Measurements from ENCODE around the gene CAMK1G.

Gene CAMK1G

DNA sequence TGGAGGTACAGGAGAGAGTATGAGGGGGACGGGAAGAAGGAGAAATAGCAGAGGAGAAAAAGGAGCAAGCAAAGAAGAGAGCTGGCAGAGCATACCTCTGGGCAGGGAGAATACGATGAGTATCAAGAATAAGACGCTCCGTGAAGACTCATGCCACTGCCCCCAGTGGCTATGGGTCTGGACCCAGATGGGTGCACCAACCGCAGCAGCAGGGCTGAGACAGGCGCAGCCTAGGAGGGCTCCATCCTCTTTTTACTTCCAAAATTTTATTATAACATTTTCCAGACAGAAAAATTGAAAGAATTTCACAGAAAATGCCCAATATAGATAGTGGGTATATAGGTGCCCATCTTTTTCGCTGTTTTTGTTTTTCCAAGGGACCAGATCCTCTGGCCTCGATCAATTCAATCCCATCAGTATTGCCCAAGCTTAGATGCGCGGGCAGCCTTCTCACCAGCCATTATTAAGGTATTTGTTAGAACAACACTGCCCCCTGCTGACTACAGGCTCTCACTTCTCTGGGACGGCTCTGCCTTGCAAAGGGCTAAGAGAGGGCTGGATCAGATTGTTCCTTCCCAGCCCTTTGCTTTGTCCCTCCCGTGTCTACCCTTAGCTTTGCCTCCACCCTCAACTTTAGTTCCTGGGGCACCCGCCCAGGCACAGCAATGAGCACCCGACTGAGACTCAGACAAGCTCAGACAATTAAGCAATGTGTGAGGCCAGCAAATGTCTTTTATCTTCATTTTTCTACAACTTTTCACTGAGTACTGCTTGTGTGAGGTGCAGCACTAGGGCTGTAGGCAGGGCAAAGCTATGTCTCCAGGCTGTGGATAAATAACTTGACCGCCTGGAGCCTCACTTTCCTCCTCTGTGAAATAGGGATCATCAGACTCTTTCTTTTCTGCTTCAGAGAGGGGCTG lies 17.5 kb upstream of the CAMK1G start:
- WGBS (ENCODE audit: insufficient coverage), result 36% methylated on average over 9 of the region's 15 CpGs

DNA sequence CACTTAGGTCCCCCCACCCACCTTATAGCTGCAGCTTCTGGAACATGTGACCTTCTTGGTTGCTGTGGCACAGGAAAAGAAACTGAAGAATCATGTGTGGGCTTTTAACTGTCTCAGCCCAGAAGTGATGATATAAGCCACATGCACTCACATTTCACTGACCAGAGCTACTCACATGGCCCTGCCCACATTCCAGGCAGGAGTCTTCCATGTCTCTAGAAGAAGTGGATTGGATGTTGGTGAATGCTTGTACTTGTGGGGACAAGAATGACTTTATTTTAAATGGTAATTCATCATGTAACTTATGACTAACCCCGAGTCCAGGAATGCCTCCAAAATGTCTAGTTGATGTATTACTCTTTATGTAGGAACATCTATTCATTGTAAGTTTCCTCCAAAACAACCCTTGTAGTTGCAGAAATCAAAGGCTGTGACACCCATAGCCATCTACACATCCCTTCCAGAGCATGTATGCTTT lies 15.8 kb upstream of the CAMK1G start:
- Histone ChIP-seq H3K27ac (ENCODE audit: insufficient read depth in 1 of 2, low read depth in 1 of 2, low read length in 2 of 2, poor library complexity in 1 of 2, severe bottlenecking in 2 of 2) (no peak overlapping the region), H3K36me3 (ENCODE audit: control insufficient read depth in 4 of 4, insufficient read depth in 4 of 4, low read length in 3 of 4) (no peaks in the 10 kb centered on the region), H3K9me3 (ENCODE audit: control extremely low read depth in 1 of 5, control insufficient read depth in 4 of 5, insufficient read depth in 2 of 5, low read depth in 1 of 5, low read length in 4 of 5) (no peaks in the 10 kb centered on the region), H3K4me3 (ENCODE audit: control insufficient read depth in 1 of 7, extremely low read depth in 1 of 7, insufficient read depth in 4 of 7, low read depth in 2 of 7, low read length in 6 of 7) (no peak overlapping the region), H3K4me1 (ENCODE audit: control extremely low read depth in 1 of 4, control insufficient read depth in 4 of 4, insufficient read depth in 4 of 4, low read length in 3 of 4) (no peaks in the 10 kb centered on the region), H3K27me3 (replicated peaks in 2 of 5; ENCODE audit: control insufficient read depth in 4 of 5, insufficient read depth in 5 of 5, low read length in 4 of 5) (peaks cover 0 to 17% (median 8%) of the 10 kb centered on the region in 5 experiments)
- WGBS (ENCODE audit: insufficient coverage), result no CpG with 5 or more reads among the region's 1 CpG
- DNase-seq, result peak in 1 of 3 donors; percentile 12
- ChIA-PET POLR2A (no interaction called here), CTCF (interaction anchor here (0.9 to 3.8 kb wide), 13 partner anchors 8 to 365 kb away, joined by 3 to 19 read pairs (median 5); partner anchors contain the start of gene CAMK1G)

More for the DNA sequence above, 17.5 kb upstream of the CAMK1G start:
- Histone ChIP-seq H3K4me3 (ENCODE audit: control insufficient read depth in 1 of 7, extremely low read depth in 1 of 7, insufficient read depth in 4 of 7, low read depth in 2 of 7, low read length in 6 of 7) (no peak overlapping the region), H3K27ac (ENCODE audit: insufficient read depth in 1 of 2, low read depth in 1 of 2, low read length in 2 of 2, poor library complexity in 1 of 2, severe bottlenecking in 2 of 2) (no peak overlapping the region), H3K36me3 (ENCODE audit: control insufficient read depth in 4 of 4, insufficient read depth in 4 of 4, low read length in 3 of 4) (no peaks in the 10 kb centered on the region), H3K9me3 (ENCODE audit: control extremely low read depth in 1 of 5, control insufficient read depth in 4 of 5, insufficient read depth in 2 of 5, low read depth in 1 of 5, low read length in 4 of 5) (no peaks in the 10 kb centered on the region), H3K4me1 (ENCODE audit: control extremely low read depth in 1 of 4, control insufficient read depth in 4 of 4, insufficient read depth in 4 of 4, low read length in 3 of 4) (no peaks in the 10 kb centered on the region), H3K27me3 (replicated peaks in 2 of 5; ENCODE audit: control insufficient read depth in 4 of 5, insufficient read depth in 5 of 5, low read length in 4 of 5) (peaks cover 0 to 18% (median 8%) of the 10 kb centered on the region in 5 experiments)
- POLR2A ChIA-PET, result no interaction called here
- DNase-seq, result peak; percentile 78 to 88 (median 83)
- CTCF ChIA-PET, result interaction anchor here (0.6 to 3.8 kb wide), 27 partner anchors 9 to 1343 kb away, joined by 3 to 19 read pairs (median 4); partner anchors contain the start of gene CAMK1G

DNA sequence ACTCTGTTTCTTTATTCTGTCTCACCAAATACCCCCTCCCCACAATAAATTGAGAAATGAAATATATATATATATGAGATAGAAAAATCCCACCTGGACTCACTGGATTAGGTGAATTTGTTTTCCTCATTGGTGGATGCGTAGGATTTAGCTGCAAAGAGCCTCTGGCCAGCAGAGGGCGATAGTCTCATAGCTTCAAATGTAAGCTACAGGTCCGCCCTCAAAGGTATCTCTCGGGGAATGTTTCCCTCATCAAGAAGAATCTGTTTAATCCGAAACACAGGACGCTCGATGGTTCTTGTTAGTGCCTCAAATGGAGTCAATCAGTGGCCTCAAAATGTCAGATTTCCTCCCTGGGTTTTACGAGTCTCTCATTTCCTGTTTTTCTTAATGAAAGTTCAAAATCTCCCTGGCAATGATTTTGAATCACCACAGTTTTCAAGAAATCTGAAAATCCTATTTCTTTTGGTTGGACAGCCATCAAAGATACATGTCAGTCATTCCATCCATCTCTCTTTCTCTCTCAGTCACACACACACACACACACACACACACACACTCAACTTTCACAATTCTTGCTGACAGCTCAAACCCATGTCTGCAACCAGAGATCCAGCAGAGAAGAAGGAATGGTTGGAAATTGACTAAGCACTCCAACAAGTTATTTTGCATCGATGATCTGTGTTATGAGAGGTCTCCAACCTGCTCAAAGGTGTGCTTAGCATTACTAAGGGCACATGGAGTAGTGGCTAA lies 13.9 kb upstream of the CAMK1G start:
- no peak overlapping the region for H3K27ac ChIP-seq (ENCODE audit: insufficient read depth in 1 of 2, low read depth in 1 of 2, low read length in 2 of 2, poor library complexity in 1 of 2, severe bottlenecking in 2 of 2)
- H3K36me3 ChIP-seq (ENCODE audit: control insufficient read depth in 4 of 4, insufficient read depth in 4 of 4, low read length in 3 of 4), result no peaks in the 10 kb centered on the region
- CTCF ChIA-PET, result interaction anchor here (0.9 to 2.0 kb wide), 10 partner anchors 10 to 204 kb away, joined by 3 to 11 read pairs (median 4); partner anchors contain the start of gene CAMK1G
- DNase-seq, result peak; percentile 75 to 85 (median 81)
- H3K4me1 ChIP-seq (ENCODE audit: control extremely low read depth in 1 of 4, control insufficient read depth in 4 of 4, insufficient read depth in 4 of 4, low read length in 3 of 4), result no peaks in the 10 kb centered on the region
- H3K27me3 ChIP-seq (replicated peaks in 2 of 5; ENCODE audit: control insufficient read depth in 4 of 5, insufficient read depth in 5 of 5, low read length in 4 of 5), result peaks cover 0 to 15% (median 8%) of the 10 kb centered on the region in 5 experiments
- peak overlapping the region in 3 of 7 experiments; percentile 27 to 49 (median 28) for H3K4me3 ChIP-seq (ENCODE audit: control insufficient read depth in 1 of 7, extremely low read depth in 1 of 7, insufficient read depth in 4 of 7, low read depth in 2 of 7, low read length in 6 of 7)
- no peaks in the 10 kb centered on the region for H3K9me3 ChIP-seq (ENCODE audit: control extremely low read depth in 1 of 5, control insufficient read depth in 4 of 5, insufficient read depth in 2 of 5, low read depth in 1 of 5, low read length in 4 of 5)
- 2% methylated on average over 8 of the region's 9 CpGs for WGBS (ENCODE audit: insufficient coverage)
- POLR2A ChIA-PET, result no interaction called here

DNA sequence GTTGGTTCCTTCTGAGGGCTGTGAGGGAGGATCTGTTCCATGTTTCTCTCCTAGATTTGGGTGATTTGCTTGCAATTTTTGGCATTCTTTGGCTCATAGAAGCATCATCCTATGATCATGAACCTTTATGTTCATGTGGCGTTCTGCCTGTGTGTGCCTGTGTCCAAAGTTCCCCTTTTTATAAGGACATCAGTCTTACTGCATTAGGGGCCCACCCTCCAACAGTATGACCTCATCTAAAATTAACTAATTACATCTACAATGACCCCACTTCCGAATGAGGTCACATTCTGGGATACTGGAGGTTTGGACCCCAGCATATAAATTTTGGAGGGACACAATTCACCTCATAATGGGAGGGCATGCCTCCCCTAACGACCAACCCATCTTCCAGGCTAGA lies 12.8 kb upstream of the CAMK1G start:
- WGBS (ENCODE audit: insufficient coverage), result 46% methylated on average over 1 of the region's 3 CpGs
- ChIA-PET CTCF (interaction anchor here (1.2 to 2.0 kb wide), 4 partner anchors 9 to 123 kb away, joined by 3 to 11 read pairs (median 8); partner anchors contain the start of gene CAMK1G), POLR2A (no interaction called here)
- H3K36me3 ChIP-seq (ENCODE audit: control insufficient read depth in 4 of 4, insufficient read depth in 4 of 4, low read length in 3 of 4), result no peaks in the 10 kb centered on the region
- H3K27me3 ChIP-seq (replicated peaks in 2 of 5; ENCODE audit: control insufficient read depth in 4 of 5, insufficient read depth in 5 of 5, low read length in 4 of 5), result peaks cover 0 to 15% (median 12%) of the 10 kb centered on the region in 5 experiments
- DNase-seq, result peak in 2 of 3 donors; percentile 35 to 40
- H3K4me1 ChIP-seq (ENCODE audit: control extremely low read depth in 1 of 4, control insufficient read depth in 4 of 4, insufficient read depth in 4 of 4, low read length in 3 of 4), result no peaks in the 10 kb centered on the region
- no peaks in the 10 kb centered on the region for H3K9me3 ChIP-seq (ENCODE audit: control extremely low read depth in 1 of 5, control insufficient read depth in 4 of 5, insufficient read depth in 2 of 5, low read depth in 1 of 5, low read length in 4 of 5)
- no peak overlapping the region for H3K27ac ChIP-seq (ENCODE audit: insufficient read depth in 1 of 2, low read depth in 1 of 2, low read length in 2 of 2, poor library complexity in 1 of 2, severe bottlenecking in 2 of 2)
- H3K4me3 ChIP-seq (ENCODE audit: control insufficient read depth in 1 of 7, extremely low read depth in 1 of 7, insufficient read depth in 4 of 7, low read depth in 2 of 7, low read length in 6 of 7), result no peak overlapping the region

DNA sequence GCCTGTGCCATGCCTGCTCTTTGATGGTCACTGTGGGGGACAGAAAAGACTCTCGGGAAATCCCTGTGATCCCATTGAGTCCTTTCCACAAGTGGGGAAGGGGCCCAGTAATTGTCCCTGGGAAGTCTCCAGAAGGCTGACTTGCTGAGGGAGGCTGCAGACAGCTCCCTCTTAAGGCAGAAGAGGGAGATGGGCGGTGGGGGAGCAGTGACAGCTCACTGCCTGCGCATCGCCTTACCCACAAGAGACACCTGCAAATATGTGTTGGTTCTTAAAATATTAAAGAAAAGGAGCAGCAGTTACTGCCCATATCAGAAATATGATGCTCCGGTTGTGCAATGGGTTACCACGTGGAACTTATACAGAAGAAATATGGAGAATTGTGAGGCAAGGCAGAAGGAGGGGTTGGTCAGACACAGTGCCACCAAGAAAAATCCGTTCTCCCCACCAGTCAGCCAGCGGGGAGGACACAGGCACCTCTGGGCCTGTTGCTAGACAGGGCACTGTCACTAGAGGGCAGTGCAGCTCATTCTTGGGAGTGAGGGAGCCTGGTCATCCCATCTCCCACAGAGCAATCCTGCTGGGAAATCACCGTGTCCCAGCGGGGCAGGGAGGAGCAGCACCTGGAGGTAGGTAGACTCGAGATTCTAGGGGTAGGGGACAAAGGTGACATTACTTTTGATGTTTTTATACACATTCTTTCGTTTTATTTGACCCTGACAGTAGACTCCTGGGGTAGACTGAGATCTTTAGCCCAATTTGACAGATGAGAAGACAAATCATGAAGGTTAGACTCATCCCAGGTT lies 6.9 kb upstream of the CAMK1G start:
- WGBS (ENCODE audit: insufficient coverage), result 33% methylated on average over 9 of the region's 12 CpGs
- Histone ChIP-seq H3K9me3 (ENCODE audit: control extremely low read depth in 1 of 5, control insufficient read depth in 4 of 5, insufficient read depth in 2 of 5, low read depth in 1 of 5, low read length in 4 of 5) (no peaks in the 10 kb centered on the region), H3K36me3 (ENCODE audit: control insufficient read depth in 4 of 4, insufficient read depth in 4 of 4, low read length in 3 of 4) (no peaks in the 10 kb centered on the region), H3K27me3 (replicated peaks in 2 of 5; ENCODE audit: control insufficient read depth in 4 of 5, insufficient read depth in 5 of 5, low read length in 4 of 5) (peaks cover 4 to 20% (median 6%) of the 10 kb centered on the region in 5 experiments), H3K4me3 (ENCODE audit: control insufficient read depth in 1 of 7, extremely low read depth in 1 of 7, insufficient read depth in 4 of 7, low read depth in 2 of 7, low read length in 6 of 7) (no peak overlapping the region), H3K4me1 (ENCODE audit: control extremely low read depth in 1 of 4, control insufficient read depth in 4 of 4, insufficient read depth in 4 of 4, low read length in 3 of 4) (no peaks in the 10 kb centered on the region), H3K27ac (ENCODE audit: insufficient read depth in 1 of 2, low read depth in 1 of 2, low read length in 2 of 2, poor library complexity in 1 of 2, severe bottlenecking in 2 of 2) (no peak overlapping the region)
- ChIA-PET CTCF (interaction anchor here (0.7 to 4.0 kb wide), 23 partner anchors 10 to 175 kb away, joined by 3 to 24 read pairs (median 3); no protein-coding TSS in a partner anchor), POLR2A (no interaction called here)
- DNase-seq, result peak; percentile 30 to 51 (median 49)

DNA sequence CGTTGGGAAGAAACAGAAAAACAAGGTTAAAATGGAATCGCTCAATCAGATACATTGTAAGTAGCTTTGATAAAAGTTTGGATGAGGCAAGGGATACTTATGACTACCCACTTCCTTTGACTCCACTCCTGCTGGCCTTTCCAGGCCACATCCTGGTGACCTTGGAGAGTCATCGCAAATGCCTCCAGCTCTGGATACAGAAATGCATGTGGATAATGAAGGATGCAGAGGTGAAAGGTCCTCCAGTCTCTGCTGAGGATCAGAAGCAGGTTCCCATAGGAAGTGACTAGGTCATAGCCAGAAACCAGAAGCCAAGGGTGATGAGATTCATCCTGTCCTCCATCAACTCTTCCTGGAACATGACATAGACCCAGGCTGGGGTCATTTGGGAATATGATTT lies 6.2 kb upstream of the CAMK1G start:
- Histone ChIP-seq H3K4me3 (ENCODE audit: control insufficient read depth in 1 of 7, extremely low read depth in 1 of 7, insufficient read depth in 4 of 7, low read depth in 2 of 7, low read length in 6 of 7) (no peak overlapping the region), H3K4me1 (ENCODE audit: control extremely low read depth in 1 of 4, control insufficient read depth in 4 of 4, insufficient read depth in 4 of 4, low read length in 3 of 4) (no peaks in the 10 kb centered on the region), H3K27me3 (replicated peaks in 2 of 5; ENCODE audit: control insufficient read depth in 4 of 5, insufficient read depth in 5 of 5, low read length in 4 of 5) (peaks cover 5 to 26% (median 10%) of the 10 kb centered on the region in 5 experiments), H3K36me3 (ENCODE audit: control insufficient read depth in 4 of 4, insufficient read depth in 4 of 4, low read length in 3 of 4) (no peaks in the 10 kb centered on the region), H3K9me3 (ENCODE audit: control extremely low read depth in 1 of 5, control insufficient read depth in 4 of 5, insufficient read depth in 2 of 5, low read depth in 1 of 5, low read length in 4 of 5) (no peaks in the 10 kb centered on the region), H3K27ac (ENCODE audit: insufficient read depth in 1 of 2, low read depth in 1 of 2, low read length in 2 of 2, poor library complexity in 1 of 2, severe bottlenecking in 2 of 2) (no peak overlapping the region)
- WGBS (ENCODE audit: insufficient coverage), result 100% methylated on average over 2 of the region's 3 CpGs
- DNase-seq, result no peak
- CTCF ChIA-PET, result interaction anchor here (0.8 to 4.0 kb wide), 18 partner anchors 11 to 174 kb away, joined by 3 to 24 read pairs (median 4); no protein-coding TSS in a partner anchor
- POLR2A ChIA-PET, result no interaction called here

All from common myeloid progenitor, CD34-positive (primary cell).